Sigmoid colon (tissue), 4 donors: ENCODE results near the gene APBB2.

ENCODE experiments used
- EP300 ChIP-seq, 4 donors: sonication (generic); formaldehyde crosslinking; IDR thresholded peaks; one replicate each; pipeline ENCODE4 v1.6.1; 2017; ENCODE audit warnings: antibody characterized with exemption in 4 of 4
- POLR2A ChIP-seq, 2 donors: fragments of 450-650 bp; IDR thresholded peaks; one replicate each; pipeline ENCODE4 v1.6.1; 2016; ENCODE audit warnings: antibody characterized with exemption in 2 of 2, mild to moderate bottlenecking in 2 of 2, moderate library complexity in 2 of 2
- POLR2AphosphoS5 ChIP-seq, 4 donors: sonication (generic); formaldehyde crosslinking; IDR thresholded peaks; one replicate each; pipeline ENCODE4 v1.6.1; 2017; ENCODE audit warnings: antibody characterized with exemption in 4 of 4
- TF ChIP-seq, protein P1 (sequence below), 4 experiments: fragments of 450-650 bp in 3 of 4; fragments of 200-600 bp in 1 of 4; IDR thresholded peaks; one replicate each; pipeline ENCODE4 v1.5.1; 2016 to 2019; ENCODE audit warnings: antibody characterized with exemption in 4 of 4, mild to moderate bottlenecking in 3 of 4, moderate library complexity in 2 of 4

- no peak for TF ChIP-seq POLR2AphosphoS5 (IDR thresholded peaks at IDR 0.05)
- TF ChIP-seq EP300 (IDR thresholded peaks at IDR 0.05) = no peak
- TF ChIP-seq, protein P1, sequence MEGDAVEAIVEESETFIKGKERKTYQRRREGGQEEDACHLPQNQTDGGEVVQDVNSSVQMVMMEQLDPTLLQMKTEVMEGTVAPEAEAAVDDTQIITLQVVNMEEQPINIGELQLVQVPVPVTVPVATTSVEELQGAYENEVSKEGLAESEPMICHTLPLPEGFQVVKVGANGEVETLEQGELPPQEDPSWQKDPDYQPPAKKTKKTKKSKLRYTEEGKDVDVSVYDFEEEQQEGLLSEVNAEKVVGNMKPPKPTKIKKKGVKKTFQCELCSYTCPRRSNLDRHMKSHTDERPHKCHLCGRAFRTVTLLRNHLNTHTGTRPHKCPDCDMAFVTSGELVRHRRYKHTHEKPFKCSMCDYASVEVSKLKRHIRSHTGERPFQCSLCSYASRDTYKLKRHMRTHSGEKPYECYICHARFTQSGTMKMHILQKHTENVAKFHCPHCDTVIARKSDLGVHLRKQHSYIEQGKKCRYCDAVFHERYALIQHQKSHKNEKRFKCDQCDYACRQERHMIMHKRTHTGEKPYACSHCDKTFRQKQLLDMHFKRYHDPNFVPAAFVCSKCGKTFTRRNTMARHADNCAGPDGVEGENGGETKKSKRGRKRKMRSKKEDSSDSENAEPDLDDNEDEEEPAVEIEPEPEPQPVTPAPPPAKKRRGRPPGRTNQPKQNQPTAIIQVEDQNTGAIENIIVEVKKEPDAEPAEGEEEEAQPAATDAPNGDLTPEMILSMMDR (IDR thresholded peaks at IDR 0.05) = no peak
- no peak for TF ChIP-seq POLR2A (IDR thresholded peaks at IDR 0.05)
Observed at GRCh38 chr4:40931238-40931637, 283.1 kb downstream of the APBB2 start.
